ENCODE measurements around the gene BRSK1. TPM values are rescaled to one million over a fixed set of nuclear protein-coding genes. Genes with fewer than 3 reads are reported as not detected.

The BRSK1 gene
- total RNA-seq, 4 donors from 2014 or later = 4.1 to 17.1 (median 12.0) TPM; not detected in 1

GRCh38 chr19:55254625-55254977 lies 29.2 kb upstream of the BRSK1 start:
- H3K27ac ChIP-seq = peak overlapping the region in 1 of 2 donors; percentile 9
- no peak for DNase-seq
- intact Hi-C loops (cut with DNase I; ENCODE audit: low total_unique reads) = no loop called here
- no peaks in the 10 kb centered on the region for H3K36me3 ChIP-seq
- H3K27me3 ChIP-seq = no peaks in the 10 kb centered on the region
- TF ChIP-seq, protein P1, sequence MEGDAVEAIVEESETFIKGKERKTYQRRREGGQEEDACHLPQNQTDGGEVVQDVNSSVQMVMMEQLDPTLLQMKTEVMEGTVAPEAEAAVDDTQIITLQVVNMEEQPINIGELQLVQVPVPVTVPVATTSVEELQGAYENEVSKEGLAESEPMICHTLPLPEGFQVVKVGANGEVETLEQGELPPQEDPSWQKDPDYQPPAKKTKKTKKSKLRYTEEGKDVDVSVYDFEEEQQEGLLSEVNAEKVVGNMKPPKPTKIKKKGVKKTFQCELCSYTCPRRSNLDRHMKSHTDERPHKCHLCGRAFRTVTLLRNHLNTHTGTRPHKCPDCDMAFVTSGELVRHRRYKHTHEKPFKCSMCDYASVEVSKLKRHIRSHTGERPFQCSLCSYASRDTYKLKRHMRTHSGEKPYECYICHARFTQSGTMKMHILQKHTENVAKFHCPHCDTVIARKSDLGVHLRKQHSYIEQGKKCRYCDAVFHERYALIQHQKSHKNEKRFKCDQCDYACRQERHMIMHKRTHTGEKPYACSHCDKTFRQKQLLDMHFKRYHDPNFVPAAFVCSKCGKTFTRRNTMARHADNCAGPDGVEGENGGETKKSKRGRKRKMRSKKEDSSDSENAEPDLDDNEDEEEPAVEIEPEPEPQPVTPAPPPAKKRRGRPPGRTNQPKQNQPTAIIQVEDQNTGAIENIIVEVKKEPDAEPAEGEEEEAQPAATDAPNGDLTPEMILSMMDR (IDR thresholded peaks at IDR 0.05) = no peak
- TF ChIP-seq POLR2A (IDR thresholded peaks at IDR 0.05) = no peak
- no peak overlapping the region for H3K4me3 ChIP-seq
- peaks cover under 1 to 6% of the 10 kb centered on the region in 2 donors for H3K4me1 ChIP-seq
- H3K9me3 ChIP-seq = no peaks in the 10 kb centered on the region

GRCh38 chr19:55255618-55256423 lies 28.0 kb upstream of the BRSK1 start:
- DNase-seq = no peak
- Histone ChIP-seq H3K36me3 (no peaks in the 10 kb centered on the region), H3K27me3 (no peaks in the 10 kb centered on the region), H3K9me3 (no peaks in the 10 kb centered on the region), H3K27ac (no peak overlapping the region), H3K4me1 (peaks cover 5 to 10% of the 10 kb centered on the region in 2 donors), H3K4me3 (no peak overlapping the region)
- TF ChIP-seq, protein P1 (IDR thresholded peaks at IDR 0.05) = no peak
- TF ChIP-seq POLR2A (IDR thresholded peaks at IDR 0.05) = no peak
- intact Hi-C loops (cut with DNase I; ENCODE audit: low total_unique reads) = no loop called here

GRCh38 chr19:55256562-55257460 lies 27.0 kb upstream of the BRSK1 start:
- intact Hi-C loops (cut with DNase I; ENCODE audit: low total_unique reads) = no loop called here
- no peak overlapping the region for H3K27ac ChIP-seq
- H3K4me1 ChIP-seq = peaks cover 5 to 10% of the 10 kb centered on the region in 2 donors
- H3K36me3 ChIP-seq = no peaks in the 10 kb centered on the region
- TF ChIP-seq, protein P1 (IDR thresholded peaks at IDR 0.05) = no peak
- TF ChIP-seq POLR2A (IDR thresholded peaks at IDR 0.05) = no peak
- no peak for DNase-seq
- H3K9me3 ChIP-seq = no peaks in the 10 kb centered on the region
- peak overlapping the region; percentile 73 to 79 for H3K4me3 ChIP-seq
- H3K27me3 ChIP-seq = no peaks in the 10 kb centered on the region

DNA sequence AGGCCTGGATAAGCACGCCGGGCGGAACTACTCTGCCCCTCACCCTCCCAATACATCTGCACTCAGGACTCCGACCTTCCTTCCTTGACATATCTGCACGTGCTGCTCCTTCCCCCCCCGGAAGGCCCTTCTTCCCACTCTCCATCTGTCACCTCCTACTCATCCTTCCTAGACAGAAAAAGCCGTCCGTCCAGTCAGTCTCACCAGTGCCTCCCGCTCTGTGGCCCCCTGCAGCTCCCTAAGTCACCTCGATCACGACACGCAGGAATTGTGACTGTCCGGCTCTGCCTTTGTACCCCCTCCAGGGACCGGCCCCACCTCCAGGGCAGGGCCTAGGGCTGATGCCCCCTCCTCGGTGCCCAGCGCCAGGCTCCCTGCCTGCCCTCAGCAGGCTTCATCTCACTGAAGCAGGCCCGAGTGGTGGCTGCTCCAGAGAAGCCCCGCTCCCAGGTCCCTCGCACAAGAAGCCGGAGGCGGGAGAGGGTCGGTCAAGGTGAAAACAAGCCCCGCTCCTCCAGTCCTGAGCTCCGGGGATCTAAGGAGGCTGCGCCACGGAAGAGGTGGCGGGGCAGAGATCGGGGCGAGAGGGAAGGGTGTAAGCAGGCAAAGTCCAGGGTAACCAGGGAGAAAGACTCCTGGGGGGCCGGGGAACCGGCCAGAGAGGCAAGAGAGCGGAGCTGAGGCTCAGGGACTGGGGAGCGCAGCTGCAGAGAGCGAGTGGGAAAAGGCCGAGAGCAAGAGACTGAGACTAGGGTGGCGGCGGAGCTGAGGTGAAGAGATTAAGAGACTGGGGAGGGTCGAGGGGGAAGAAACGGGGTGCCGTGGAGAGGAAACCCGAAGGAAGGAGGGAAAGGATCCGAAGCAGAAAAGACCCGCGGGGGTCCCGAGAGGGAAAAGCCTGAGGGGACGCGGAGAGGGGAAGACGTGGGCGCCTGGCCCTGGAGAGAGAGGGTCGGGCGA lies 26.1 kb upstream of the BRSK1 start:
- Histone ChIP-seq H3K27me3 (no peaks in the 10 kb centered on the region), H3K36me3 (no peaks in the 10 kb centered on the region), H3K9me3 (no peaks in the 10 kb centered on the region), H3K27ac (peak overlapping the region; percentile 72 to 92), H3K4me3 (peak overlapping the region; percentile 73 to 79), H3K4me1 (peaks cover 5 to 10% of the 10 kb centered on the region in 2 donors)
- no peak for TF ChIP-seq POLR2A (IDR thresholded peaks at IDR 0.05)
- TF ChIP-seq, protein P1 (IDR thresholded peaks at IDR 0.05) = no peak
- DNase-seq = peak in 1 of 2 donors; percentile 25
- intact Hi-C loops (cut with DNase I; ENCODE audit: low total_unique reads) = no loop called here
